Ammon's horn (tissue), 1 donor: ENCODE results near the gene RESP18.
A peak's percentile ranks its signal among the peaks of the same experiment; 100 is the strongest.

Experiments
- DNase-seq: peaks from one replicate; pipeline ENCODE4 v3.0.0-alpha.2; 2016; ENCODE audit warnings: low spot score

RESP18 gene

DNA sequence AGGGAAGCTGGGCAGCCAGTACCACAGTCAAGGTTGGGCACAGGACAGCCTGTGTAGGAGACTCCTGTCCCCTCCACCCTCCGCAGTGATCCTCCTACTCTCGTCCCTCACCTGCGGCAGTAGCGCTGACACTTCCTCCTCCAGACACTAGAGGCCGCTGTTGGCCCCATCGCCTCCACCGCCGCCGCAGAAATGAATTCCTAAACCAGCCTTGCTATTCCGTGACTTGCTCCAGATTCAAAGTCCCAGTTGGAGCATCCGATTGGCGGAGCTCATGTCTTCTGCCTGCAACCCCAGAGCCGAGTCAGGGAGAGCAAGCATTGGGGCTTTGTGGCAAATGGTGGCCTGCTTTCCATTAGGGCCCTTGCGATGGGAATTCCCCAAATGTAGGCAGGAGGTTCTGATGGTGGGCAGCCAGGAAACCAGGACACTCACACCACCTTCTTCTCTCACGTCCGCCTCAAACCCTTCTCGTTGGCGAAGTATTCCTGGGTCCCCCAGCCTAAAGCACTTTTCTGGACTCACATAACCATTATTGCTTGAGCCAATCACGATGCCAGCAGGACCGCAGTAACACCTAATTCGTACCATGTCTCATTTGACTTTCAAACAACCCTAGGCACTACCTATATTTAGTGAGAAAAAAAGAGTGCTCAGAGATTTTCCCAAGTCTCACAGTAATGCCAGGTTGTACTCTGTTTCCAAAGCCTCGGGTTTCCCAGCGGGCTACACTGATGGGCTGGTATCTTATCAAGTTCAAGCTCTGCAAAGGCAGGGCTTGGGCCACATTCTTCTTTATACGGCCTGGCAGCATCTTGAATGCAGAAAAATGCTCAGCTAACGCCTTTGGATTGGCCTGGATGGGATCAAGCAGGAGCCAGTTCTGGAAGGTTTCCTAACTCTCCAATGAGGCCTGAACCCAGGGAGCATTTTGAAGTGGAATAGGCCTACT is 54.6 kb downstream of the RESP18 start:
- peak; percentile 87 for DNase-seq
